GM15510 (cell line): ENCODE data around the gene MC1R.

Experiments used
- POLR2A ChIP-seq: IDR thresholded peaks from 3 replicates; pipeline ENCODE4 v1.6.1; 2011; ENCODE audit warnings: borderline replicate concordance; ENCODE audit not compliant: insufficient read length; ENCODE audit errors: extremely low read depth

MC1R gene

DNA sequence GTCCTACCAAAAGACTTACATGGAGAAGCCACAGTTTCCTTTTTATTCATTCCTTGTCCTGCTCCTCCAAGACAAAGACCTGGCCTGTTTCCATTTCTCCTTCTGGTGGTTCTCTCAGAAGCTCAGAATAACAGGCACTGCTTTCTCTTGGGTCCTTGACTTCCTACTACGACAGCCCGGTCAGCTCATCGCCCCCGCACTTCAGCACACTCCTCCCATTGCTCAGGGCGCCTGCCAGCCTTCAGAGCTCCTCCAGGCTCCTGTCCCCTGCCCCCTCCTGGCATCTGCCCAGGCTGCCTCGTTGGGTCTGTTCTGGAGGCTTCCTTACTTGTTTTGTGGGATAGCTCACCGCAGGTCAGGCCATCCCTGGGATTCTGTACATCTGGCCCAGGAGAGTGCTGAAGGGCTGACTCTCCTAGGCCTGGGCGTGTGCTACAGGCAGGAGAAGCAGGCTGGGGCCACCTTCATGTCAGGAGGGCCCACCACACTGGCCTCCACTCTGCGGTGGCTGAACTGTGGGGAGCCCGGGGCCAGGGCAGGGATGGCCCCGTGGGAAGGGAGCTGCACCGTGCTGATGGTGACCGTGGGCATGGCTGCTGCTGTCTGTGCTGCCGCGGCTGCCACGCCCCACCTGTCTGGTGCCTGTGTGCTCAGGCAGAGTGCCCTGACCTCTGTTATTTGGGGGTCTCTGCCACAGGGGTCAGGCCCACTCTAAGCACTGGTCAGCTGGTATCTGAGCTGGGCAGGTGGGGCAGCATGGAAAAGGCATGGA is 27.6 kb upstream of the MC1R start:
- no peak for TF ChIP-seq POLR2A

DNA sequence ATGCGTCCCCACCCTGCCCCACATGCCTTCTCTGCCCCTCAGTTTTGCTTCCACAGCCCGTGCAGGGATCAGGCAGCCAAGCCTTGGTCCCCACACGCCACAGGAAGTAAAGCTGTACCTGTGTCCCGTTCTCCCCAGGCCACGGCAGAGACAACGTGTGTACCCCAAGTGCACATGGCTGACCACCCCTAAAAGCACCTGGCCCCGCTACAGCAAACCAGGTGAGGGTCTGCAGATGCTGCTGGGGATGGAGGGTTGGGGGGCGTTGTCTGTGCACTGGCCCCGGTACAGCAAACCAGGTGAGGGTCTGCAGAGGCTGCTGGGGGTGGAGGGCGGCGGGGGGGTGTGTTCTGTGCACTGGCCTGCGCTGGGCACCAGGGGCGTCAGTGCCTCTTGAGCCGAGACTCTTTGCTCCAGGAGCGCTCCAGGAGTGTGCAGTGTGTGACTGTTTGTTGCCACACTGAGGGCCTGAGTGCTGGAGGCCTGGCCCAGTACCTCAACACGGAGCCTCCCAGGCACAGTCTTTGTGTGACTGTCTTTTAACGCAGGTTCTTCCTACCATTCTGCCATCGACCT is 26.5 kb upstream of the MC1R start:
- TF ChIP-seq POLR2A = no peak

DNA sequence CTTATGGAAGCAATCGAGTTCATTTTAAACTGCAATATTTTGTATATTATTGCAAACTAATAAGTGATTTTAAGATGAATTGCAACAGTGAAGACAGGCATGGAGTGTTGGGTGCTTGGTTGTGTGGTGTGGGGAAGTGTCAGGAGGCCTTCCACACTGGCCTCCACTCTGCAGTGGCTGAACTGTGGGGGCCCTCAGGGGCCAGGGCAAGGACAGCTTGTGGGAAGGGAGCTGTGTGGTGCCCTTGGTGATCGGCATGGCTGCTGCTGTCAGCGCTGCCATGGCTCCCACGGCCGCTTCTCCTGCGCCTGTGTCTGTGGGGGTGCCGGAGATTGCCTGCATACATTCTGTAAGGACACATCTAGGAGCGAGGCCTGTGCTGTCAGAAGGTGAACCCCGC is 26.0 kb upstream of the MC1R start:
- TF ChIP-seq POLR2A = no peak

DNA sequence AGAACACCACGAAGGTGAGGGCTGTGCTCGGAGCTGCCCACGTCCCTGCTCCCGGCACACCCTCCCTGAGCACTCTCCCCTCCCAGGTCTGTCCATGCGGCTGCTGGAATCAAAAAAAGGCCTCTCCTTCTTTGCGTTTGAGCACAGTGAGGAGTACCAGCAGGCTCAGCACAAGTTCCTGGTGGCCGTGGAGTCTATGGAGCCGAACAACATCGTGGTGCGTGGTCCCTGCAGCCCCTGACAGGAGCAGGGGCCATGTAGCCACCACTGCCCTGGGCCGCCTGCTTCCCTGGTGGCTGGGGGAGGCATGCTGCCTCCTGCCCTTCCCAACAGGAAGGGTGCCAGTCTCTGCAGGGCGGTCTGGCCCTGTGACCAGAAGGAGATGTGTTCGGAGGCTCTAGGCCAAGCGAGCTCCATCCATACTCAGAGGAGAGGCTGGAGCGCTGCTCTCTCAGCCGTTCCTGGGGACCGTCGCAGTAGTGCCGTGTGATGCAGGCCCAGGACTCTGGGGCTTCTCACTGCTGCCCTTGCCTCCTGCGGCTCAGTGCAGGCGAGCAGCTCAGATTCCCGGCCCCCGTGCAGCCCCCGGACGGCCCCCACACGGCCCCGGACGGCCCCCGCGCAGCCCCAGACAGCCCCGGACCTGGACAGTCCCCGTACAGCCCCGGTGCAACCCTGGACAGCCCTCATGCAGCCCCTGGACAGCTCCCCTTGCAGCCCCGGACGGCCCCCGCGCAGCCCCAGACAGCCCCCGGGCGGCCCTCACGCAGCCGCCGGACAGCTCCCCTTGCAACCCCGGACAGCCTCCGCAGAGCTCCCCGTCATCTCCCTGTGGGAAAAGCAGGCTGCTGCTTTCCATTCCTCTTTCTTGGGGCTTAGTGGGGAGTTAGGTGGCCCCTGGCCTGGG is 24.8 kb upstream of the MC1R start:
- no peak for TF ChIP-seq POLR2A

DNA sequence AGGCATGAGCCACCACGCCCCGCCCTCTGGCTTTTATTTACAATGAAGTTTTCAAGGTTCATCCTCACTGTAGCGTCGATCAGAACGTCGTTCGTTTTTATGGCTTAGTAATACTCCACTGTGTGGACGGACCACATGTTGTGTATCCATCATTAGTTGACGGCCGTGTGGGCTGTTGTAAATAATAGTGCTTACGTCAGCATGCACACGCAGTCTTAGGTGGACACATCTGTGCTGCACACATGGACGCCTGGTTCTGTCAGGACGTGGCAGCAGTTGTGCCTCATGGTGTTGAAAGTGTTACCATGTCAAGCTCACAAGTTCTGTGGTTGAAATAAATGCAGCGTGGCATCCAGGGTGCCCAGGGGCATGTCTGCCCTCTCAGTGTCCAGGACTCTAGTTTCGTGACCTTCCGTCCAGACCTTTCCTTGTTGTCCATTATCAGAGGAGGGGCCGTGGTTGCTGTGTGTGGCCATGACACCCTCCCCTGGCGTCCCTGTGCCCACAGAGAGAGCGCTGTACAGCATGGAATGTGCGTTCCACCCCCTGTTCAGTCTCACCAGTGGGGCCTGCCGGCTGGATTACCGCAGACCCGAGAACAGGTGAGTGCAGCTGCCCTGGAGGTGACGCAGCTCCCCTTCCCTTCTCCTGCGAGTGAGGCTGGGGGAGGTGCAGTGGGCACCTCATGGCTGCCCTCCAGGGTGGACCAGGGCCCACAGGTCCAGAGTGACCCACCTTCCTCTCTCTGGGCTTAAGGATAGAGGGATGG is 23.0 kb upstream of the MC1R start:
- TF ChIP-seq POLR2A = no peak

DNA sequence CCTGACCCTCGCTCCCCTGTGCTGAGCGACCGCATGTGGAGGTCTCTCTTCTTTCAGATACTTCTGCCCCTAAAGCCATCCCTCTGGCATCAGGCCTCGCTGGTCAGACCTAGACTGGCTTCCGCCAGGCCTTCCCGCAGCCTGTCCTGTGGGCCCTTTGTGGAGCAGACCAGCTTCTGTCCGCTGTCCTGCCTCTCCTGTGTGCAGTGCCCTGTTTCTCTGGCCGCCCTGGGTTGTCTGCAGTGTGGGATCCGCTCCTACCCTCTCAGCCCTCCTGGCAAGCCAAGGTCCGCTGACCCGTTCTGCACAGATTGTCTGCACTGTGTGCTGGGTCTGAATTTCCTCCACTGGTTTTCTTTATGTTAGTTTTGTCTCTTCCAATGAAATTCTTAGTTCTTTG is 21.5 kb upstream of the MC1R start:
- no peak for TF ChIP-seq POLR2A

DNA sequence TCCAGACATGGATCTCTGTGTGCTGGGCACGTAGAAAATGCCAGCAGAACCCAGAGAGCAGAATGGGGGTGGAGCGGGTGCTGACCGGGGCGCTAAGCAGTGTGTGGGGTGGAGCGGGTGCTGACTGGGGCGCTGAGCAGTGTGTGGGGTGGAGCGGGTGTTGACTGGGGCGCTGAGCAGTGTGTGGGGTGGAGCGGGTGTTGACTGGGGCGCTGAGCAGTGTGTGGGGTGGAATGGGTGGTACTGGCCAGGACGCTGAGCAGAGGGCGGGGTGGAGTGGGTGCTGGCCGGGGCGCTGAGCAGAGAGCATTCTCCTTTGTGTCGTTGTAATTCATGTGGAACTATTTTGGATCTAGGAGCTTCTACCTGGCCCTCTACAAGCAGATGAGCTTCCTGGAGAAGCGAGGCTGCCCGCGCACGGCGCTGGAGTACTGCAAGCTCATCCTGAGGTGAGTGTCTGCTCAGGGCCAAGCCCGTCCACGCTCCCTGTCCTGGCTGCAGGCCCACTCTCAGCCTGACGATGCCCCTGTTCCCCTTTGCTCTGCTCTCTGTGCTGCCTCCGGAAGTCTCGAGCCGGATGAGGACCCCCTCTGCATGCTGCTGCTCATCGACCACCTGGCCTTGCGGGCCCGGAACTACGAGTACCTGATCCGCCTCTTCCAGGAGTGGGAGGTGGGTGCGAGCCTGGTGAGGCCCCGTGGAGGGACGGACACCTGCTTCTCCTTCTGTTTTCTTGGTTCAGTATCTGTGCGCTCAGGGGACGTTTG is 20.3 kb upstream of the MC1R start:
- no peak for TF ChIP-seq POLR2A

DNA sequence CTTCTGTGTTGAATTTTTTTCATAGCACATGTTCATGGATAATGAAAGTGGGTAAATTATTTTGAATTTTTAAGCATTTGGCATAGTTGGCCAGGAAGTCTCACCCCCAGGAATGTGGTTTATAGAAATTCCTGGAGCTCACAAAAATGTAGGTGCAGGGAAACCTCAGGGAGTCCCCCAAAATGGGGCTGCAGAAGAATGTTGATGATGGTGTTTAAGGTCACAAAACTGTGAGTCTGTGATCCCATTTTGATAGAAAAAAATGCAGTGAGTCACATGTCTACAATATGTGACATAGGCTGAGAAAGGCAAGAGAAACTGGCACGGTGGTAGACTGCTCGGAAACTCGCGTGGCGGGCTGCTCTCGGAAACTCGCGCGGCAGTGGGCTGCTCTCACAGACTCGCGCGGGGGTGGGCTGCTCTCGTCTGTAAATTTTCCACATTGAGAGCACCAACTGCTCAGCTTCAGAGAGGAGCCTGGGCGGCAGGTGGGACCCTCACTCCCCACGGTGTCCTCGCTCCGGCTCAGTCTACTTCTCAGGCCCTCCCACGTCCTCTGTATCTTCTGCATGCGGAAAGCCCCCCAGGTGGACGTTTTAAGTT is 18.7 kb upstream of the MC1R start:
- no peak for TF ChIP-seq POLR2A

DNA sequence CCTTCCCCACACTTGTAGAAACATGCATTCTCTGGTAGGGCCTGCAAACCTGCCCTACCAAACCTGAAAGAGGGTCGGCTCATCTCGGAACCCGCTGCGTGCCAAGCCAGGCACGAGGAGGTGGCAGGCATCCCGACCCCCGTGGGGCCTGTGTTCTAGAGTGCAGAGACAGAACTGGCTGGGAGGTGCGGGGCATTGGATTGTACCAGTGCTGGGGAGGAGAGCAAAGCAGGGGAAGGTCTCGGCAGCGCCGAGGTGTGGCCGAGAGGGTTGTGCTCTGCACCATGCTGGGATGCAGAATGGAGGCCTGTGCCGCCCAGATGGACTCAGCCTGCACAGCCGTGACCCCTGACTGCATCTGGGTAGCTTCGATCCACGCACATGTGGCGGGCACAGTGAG is 17.8 kb upstream of the MC1R start:
- TF ChIP-seq POLR2A = no peak

DNA sequence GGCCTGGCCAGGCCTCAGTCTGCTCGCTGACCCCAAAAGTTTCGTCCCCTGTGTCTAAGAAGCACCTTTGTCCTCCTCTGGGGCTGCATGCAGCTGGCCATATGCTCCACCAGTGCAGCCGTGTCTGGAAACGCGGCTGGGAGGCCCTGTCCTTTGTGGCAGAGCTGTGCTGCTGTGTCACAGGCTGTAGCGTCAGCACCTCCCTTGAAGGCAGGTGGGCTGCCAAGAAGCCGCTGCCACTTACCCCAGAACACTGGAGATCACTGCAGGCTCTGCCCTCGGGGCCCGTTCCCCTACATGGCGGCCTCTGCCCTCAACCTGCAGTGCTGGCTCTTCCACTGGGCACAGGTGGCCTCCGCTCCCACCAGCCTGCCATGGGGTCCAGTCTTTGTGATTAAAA is 15.7 kb upstream of the MC1R start:
- TF ChIP-seq POLR2A = no peak

DNA sequence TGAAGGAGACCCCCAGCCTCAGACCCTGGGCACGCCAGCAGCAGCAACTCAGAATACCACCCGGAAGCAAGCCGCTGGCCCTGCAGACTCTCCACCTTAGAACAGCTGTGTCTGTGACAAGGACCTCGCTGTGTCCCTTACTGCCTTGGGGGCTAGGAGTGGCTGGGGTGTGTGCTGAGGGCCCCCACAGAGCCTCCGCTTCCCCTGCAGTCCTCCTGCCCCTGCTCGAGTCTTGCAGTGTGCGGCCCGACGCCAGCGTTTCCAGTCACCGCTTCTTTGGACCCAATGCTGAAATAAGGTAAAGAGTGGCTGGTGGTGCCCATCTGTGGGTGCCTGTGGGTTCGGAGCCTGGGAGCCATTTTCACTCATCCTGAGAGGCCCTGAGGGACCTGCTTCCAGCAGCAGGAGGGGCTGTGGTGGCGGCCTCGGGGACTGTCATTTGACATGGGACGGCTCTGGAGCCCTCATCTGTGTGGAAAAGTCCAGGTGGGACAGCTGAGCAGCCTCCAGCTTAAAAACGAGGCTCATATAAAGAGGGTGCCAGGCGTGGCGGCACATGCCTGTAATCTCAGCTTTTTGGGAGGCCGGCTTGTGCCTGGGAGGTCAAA is 14.7 kb upstream of the MC1R start:
- no peak for TF ChIP-seq POLR2A

DNA sequence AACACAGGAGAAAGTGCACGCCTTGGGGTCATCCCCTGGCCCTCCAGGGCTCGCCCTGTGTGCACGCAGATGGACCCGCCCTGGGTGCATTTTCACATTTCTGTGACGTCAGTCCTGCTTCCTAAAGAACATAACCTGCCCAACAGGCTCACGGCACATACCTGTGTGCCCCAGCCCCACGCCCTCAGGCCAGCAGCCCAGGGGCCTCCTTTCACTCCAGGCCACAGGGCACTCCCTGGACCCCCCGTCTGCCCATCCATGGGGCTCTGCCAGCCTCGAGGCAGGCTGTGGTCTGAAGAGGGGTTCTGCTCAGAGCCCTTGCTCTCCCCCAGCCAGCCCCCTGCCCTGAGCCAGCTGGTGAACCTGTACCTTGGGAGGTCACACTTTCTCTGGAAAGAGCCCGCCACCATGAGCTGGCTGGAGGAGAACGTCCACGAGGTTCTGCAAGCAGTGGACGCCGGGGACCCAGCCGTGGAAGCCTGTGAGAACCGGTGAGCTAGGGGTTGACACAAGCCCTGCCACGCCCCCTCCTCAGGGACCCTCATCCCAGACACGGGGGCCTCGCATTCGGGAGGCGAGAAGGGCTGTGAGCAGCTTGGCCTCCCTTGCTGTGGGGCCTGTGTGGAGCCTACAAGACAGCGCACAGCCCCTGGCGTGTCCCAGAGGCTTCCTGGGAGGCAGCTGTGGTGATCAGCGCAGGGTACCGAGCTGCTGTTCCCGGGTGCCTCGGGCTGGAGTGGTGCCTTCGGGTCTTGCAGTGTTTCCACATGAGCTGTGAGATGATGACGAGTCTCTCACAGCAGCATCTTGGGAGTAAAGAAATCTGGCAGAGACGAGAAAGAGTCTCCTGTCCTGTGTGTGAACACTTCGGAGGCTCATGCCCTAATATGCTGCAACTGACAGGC is 13.8 kb upstream of the MC1R start:
- no peak for TF ChIP-seq POLR2A

DNA sequence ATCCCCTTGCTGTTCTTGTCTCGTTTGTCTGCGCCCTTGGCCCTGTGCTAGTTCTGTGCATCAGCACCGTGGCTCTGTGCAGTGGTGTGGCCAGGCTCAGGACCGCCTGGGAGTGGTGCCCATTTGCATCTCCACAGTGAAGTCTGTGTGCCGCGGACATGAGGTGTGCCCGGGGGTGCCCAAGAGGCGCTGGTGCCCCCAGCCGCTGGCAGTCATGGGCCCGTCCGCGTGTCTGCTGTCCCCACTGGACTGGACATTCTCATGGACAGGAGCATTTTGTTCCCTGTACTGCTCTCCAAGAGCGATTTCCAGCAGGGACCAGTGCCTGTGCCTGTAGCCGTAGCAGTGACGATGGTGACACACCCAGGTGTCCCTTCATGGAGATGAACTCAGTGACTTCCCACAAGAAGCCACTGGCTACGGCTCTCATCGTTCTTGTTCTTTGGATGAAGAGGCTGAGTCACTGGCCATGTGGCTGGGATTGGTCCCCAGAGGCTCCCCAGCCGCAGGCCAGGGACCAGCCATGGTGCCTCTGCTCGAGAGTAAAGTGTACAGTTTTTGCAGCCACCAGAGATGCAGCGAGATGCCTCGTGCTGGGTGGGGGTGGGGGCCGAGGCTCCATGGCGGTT is 13.0 kb upstream of the MC1R start:
- TF ChIP-seq POLR2A = no peak
